NCI-H2196 (cell line): Measurements from ENCODE around the gene KCNG2.
"Not testable (repeated sequence)": the region's sequence is repeated elsewhere in the genome, so short reads cannot be mapped to it uniquely, and the experiment has no call there.

Source experiments
- DNase-seq: peaks from one replicate; lab custom pipeline; 2025; ENCODE audit not compliant: unreplicated experiment; lab: John Stamatoyannopoulos, UW

KCNG2 gene

DNA sequence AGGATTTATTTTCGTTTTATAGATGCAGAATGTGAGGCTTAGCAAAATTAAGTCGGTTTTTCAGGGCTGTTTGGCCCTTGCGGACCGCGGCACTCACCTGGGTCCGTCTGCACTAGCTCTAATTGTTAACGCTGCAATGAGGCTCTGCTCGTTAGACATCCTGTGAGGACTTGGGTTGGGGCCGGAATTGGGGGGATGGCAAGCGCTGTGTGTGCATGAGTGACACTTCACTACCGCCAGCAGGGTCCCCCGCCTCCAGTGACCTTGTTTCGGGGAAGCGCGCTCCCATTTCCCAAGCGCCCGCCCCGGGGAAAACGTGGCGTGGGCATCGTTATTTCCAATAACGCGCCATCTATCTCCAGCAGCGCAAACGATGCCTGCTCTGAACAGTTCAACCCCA, 54.2 kb downstream of the KCNG2 start:
- DNase-seq: no peak

DNA sequence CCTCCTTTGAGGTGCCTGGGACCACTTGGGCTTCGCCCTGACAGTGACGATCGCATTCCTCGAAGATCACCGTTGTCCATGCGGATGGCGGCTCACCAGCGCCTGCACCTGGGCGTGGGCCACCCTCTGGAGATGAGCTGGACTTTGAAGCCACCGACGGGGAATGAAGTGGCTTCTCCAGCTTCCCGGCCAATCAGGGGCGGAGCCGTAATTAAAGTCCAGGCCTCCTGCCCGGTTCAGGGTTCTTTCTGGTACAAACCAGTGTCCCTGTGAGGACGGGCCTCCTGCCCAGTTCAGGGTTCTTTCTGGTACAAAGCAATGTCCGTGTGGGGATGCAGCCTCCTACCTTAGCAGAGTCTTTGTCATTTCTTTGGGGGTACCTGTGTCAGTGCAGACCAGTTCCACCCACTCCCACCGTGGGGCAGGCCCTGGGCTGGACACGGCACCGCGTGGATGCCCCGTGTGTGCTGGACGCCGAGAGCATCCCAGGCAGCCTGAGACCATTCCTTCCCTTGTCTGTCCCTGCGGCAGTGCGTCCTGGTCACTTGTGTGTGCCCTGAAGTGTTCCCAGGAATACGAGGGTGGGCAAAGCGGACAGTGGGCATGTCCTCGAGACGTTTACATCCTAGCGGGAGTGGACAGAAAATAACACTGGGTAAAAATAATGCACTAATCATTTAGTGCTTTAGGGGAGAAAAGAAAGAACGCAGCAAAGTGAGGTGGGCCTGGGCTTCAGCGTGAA, 55.0 kb downstream of the KCNG2 start:
- no peak for DNase-seq

DNA sequence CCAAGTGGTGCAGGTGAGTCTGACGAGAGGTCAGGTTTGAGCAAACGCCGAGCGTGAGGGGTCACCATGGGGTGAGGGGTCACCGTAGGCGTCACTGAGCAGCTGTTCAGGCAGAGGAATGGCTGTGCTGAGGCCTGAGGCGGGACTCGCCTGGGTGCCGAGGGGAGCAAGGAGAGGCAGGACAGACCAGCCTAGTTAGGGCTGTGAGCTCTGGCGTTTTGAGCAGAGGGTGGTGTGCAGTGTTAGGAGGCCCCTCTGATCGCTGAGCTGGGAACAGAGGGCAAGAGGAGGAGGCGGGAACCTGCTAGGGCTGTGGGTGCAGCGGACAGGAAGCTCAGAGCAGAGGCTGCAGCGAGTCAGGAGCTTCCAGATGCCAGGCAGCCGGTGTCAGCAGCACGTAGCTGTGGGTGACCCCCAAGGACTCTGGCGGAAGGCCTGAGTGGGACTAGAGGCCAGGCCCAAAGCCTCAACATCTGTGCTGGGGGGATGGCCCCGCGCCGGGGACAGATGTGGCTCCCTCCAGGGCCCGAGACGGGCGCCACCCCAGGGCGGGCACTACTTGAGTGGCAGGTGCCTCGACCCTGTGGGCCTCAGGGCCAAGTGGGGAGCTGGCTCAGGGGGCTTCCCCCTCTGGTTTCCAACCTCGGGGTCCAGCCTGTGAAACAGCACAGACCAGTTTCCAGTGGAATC, 55.7 kb downstream of the KCNG2 start:
- no peak for DNase-seq

DNA sequence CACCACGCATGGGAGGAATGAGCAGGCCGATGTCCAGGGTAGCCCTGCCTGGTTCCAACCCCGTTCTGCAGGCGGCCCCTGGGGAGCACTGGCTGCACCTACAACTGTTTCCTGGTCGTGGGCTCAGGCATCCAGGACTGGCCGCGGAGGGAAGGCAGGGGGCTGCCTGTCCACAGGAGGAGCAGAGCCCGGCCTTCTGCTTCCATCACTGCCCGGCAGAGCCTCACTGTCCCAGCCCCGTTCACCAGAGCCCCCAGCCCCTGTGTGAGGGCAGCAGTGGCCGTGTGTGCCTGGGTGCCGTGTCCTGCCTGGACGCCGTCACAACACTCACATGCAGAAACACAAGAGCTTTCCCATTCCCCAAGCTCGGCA, 56.2 kb downstream of the KCNG2 start:
- no peak for DNase-seq

DNA sequence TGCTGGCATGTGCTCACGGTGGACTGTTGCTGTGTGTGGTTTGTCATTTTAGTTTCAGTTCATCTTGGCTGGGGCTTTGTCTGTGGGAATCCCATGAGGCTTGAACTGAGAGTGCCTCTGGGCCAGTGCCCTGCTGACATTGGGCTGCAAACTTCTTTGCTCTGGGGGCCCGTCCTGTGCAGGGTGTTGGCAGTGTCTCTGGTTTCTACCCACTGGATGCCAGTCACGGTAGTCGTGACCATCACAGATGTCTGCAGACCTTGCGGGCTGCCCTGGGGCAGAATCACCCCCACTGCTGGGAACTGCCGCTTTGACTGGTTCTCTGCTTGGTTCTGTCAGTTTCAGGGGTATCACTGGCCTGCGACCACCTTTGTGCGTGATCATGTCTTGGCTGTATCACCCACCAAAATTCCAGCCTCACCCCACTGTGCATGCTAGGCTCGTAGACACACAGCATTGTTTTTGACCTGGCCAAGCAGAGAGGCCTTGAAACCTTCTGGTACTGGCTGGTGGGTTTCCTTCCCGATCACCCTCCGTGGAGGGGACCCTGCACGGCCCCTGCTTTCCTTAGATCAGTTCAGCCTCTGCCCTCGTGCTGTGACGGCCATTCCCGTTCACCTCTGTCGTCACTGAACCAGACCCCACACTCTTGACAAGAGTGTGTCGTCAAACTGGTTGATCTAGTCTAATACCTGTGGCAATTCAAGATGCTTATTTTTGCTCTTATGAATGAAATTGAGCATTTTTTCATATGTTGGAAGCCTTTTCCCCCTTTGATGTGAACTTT, 57.6 kb downstream of the KCNG2 start:
- DNase-seq: no peak

DNA sequence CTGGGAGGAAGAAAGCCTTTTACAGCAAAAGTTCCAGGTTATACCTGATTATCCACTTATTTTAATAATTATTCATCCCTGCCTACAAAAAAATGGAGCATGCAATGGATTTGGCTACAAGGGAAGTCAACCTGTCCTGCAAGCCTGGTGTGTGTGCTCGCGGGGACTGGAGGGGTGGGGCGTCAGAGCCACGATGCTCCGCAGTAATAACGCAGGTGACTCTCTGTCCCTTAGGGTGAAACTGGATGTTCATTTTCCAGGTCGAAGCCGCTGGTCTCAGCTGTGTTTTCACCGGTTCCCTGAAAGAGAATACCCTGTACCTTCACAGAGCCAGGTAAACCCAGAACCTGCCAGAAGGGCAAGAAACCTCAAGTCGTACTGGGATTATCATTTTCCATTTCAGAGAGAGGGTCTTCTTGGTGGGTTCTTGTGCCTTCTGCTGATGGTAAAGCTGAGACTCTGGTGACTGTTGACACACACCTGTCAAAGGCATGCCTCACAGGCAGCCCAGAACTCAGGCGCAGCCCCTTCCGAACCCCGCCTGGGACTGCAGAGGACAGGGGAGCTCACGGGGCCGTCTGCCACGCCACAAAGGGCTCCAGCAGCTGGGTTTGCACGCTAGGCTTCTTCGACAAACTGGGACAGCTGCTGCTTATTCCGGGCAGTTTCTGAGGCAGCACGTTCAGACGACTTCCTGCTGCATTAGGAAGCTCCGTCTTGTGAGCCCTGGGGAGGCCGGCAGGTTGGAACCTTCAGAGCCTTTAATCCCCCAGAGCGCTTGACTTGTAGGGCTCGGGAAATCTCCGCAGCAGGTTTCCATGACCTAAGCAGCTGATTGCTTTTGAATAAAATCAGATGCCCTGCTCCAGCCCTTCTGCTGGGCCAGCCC, 58.6 kb downstream of the KCNG2 start:
- no peak for DNase-seq

DNA sequence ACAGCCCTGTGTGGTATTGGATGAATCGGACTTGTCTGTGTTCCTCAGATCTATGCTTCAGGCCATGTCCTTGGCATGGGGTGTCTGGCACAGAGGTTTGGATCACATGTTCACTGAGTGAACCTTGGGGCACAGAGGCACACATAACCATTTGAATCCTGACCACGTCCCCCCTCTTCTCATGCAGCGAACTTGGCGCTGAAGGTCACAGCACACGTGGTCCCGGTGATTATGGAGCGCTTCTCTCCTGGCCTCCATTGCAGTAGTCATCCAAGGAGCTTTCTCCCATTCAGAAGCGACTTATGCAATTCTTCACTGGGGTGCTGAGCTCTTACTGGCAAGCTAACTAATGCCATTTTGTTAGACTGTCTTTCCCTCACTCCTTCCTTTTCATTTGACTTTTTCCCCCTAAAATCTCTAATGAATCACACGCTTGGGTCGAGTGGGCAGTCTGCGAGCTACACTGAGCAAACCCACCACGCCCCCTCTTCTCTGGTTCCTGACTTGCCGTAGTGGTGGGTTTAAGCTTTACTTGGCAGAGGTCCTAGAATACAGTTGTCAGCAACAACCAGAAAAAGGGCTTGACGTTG, 59.4 kb downstream of the KCNG2 start:
- no peak for DNase-seq

DNA sequence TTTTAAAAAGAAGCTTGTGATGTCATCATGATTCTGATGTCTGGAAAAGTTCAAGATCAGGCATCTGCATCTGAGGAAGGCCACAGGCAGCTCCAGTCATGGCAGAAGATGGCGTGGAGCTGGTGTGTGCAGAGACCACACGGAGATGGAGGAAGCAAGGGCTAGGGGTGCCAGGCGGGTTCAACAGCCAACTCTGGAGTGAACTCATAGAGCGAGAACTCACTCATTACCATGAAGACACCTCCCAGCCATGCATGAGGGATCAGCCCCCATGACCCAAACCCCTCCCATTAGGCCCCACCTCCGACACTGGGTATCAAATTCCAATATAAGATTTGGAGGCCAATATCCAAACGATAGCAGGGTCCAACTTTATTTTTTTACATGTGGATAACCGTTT, 61.6 kb downstream of the KCNG2 start:
- no peak for DNase-seq

DNA sequence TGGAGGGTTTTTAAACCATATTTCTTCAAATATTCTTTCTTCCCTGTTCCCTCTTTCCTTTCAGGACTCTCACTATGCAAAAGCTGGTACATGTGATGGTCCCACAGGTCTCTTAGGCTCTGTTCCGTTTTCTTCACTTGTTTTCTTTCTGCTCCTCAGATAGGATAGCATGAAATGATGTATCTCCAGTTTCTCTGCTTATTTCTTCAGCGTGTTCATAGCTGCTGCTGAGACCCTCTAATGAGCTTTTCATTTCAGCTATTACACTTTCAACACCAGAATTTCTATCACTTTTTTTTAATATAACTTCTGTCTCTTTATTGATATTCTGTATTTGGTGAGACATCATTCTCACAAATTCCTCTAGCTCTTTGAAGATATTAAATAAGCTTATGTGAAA, 63.9 kb downstream of the KCNG2 start:
- no peak for DNase-seq

DNA sequence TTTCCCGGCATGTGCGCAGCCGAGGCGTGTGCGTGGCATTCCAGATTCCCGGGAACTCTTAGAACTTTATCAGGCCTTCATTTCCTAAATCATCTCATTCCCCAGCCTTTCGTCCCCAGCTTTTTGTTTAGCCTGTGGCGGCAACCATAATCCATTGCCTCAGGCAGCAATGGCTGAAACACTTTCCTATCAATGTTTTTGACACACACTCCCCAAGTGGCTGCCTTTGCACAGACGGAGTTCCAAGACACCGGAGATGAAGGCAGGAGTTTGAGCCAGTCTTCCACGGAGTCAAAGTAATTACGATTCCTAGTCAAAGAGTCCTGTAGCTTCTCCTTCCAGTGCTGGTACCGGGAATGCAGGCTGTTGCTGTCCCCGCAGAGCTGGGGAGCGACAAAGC, 64.8 kb downstream of the KCNG2 start:
- no peak for DNase-seq

DNA sequence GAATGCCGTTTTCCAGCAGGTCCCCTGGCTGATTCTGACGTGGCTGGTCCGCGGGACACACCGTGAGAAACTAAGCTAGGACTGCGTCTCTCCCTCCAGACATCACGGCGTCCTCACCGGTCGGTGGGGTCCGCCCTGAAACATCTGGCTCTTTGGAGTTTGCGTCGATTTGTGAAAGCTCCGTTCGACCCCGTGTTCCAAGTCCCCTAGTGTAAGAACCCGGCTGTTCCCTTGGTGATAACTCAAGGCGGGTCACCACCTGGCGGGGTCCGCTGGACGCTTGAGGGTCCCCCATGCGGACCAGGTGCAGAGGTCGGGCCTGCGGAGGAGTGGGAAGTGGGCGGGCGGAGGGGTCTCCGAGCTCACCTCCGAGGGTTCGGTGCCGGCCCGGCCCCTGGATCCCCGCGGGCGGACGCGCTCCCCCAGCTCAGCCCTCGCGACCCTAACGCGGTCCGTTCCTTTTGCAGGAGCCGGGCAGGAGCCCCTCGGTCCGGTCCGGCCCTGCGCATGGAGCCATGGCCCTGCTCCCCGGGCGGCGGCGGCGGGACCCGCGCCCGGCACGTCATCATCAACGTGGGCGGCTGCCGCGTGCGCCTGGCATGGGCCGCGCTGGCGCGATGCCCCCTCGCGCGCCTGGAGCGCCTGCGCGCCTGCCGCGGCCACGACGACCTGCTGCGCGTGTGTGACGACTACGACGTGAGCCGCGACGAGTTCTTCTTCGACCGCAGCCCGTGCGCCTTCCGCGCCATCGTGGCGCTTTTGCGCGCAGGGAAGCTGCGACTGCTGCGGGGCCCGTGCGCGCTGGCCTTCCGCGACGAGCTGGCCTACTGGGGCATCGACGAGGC, 65.6 kb downstream of the KCNG2 start:
- DNase-seq: no peak

DNA sequence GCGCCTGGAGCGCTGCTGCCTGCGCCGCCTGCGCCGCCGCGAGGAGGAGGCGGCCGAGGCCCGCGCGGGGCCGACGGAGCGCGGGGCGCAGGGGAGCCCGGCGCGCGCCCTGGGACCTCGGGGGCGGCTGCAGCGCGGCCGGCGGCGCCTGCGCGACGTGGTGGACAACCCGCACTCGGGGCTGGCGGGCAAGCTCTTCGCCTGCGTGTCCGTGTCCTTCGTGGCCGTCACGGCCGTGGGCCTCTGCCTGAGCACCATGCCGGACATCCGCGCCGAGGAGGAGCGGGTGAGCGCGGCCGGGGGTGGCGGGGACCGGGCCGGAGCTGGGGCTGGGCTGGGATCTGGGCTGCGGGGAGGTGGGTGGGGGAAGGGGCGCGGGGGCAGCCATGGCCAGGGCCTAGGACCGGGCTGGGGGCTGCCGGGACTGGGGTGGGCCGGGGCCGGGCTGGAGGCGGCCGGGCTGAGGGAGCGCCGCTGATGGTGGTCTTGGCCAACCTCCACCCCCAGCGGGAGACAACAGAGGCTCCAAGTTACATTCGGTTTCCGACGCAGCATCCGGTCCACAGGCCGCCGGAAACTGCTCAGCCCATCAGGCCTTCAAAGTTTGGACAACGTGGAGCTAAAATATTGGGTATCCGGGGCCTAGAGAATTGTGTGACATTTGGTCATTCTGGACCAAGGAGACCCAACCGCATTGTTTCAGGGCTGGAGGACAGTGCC, 66.4 kb downstream of the KCNG2 start:
- no peak for DNase-seq

DNA sequence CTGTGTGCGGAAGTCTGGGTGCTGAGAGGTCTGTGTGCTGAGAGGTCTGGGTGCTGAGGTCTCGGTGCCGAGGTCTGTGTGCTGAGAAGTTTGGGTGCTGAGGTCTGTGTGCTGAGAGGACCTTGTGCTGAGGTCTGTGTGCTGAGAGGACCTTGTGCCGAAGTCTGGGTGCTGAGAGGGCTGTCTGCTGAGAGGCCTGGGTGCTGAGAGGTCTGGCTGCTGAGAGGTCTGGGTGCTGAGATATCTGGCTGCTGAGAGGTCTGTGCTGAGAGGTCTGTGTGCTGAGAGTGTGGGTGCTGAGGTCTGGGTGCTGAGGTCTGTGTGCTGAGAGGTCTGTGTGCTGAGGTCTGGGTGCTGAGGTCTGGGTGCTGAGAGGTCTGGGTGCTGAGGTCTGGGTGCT, 67.2 kb downstream of the KCNG2 start:
- DNase-seq: not testable (repeated sequence)

DNA sequence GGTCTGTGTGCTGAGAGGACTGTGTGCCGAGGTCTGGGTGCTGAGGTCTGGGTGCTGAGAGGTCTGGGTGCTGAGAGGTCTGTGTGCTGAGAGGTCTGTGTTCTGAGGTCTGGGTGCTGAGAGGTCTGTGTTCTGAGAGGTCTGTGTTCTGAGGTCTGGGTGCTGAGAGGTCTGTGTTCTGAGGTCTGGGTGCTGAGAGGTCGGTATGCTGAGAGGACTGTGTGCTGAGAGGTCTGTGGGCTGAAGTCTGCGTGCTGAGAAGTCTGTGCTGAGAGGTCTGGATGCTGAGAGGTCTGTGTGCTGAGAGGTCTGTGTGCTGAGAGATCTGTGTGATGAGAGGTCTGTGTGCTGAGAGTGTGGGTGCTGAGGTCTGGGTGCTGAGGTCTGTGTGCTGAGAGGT, 68.2 kb downstream of the KCNG2 start:
- DNase-seq: not testable (repeated sequence)

DNA sequence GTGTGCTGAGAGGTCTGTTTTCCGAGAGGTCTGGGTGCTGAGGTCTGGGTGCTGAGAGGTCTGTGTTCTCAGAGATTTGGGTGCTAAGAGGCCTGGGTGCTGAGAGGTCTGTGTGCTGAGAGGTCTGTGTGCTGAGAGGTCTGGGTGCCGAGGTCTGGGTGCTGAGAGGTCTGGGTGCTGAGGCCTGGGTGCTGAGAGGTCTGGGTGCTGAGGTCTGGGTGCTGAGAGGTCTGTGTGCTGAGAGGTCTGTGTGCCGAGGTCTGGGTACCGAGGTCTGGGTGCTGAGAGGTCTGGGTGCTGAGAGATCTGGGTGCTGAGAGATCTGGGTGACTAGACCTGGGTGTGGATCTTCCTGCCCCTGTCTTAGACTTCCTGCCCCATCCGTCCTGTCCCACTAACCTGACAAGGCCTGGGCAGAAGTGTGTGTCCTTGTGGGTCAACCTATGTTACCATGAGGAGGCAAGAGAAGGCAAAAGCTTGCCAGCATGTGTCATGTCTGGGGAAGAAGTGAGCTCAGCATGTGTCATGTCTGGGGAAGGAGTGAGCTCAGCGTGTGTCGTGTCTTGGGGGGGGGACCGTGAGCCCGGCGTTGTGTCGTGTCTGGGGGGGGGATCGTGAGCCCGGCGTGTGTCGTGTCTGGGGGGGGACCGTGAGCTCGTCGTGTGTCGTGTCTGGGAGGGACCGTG, 69.3 kb downstream of the KCNG2 start:
- DNase-seq: no peak

DNA sequence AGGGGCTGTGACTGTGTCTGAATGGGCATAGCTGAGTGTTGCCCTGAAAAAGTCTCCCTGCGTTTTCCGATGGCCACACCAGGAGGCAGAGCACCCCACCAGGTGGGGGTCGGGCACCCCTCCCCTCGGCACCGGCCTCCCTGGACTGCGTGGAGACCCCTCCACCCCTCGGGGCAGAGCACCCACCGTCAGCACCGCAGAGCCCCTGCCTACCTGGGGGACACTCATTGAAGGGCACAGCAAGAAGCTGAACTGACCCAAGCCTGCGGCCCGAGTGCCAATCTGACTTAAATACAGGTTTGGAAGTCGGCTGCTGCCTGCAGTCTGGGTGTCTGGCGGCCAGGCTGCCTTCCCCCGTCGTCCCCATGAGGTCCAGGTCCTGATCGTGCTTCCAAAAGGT, 69.9 kb downstream of the KCNG2 start:
- no peak for DNase-seq

DNA sequence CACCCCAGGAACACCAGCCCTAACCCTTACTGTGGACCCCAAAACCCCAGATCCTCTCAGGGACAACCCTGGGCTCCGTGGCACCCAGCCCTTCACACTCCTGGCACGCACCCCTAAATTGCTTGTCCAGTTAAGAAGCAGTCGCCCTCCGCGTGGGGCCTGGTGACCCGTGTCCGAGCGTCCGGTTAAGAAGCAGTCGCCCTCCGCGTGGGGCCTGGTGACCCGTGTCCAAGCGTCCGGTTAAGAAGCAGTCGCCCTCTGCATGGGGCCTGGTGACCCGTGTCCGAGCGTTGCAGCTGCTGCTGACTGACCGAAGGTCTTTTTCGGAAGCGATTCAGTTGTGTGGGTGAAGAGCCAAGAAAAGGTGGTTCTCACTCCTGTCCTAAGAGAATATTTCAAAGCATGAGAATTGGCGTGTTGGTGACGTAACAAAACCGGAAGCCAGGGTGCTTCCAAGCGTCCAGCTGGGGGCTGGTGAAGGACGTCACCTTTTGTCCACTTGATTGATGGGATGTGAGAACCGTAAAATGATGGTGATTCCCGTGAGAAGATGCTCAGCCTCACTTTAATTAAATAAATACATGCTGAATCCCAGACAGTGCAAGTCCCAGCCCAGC, 70.5 kb downstream of the KCNG2 start:
- DNase-seq: no peak
